C4-2B (cell line): Measurements from ENCODE around the gene NHP2.

ENCODE experiments used
- H3K27ac ChIP-seq: fragments of 450-650 bp; 2 replicates; pipeline ENCODE4 v1.5.1; 2017
- CTCF ChIP-seq: fragments of 450-650 bp; conservative IDR thresholded peaks from 2 replicates; pipeline ENCODE4 v1.5.1; 2017; ENCODE audit warnings: mild to moderate bottlenecking
- ZFX ChIP-seq: fragments of 450-650 bp; IDR thresholded peaks from 2 replicates; pipeline ENCODE4 v1.6.1; 2017

NHP2 gene

GRCh38 chr5:178150977-178151734 lies 2.5 kb downstream of the NHP2 start:
- TF ChIP-seq ZFX (no peak), CTCF (no peak)
- H3K27ac ChIP-seq, result no peak overlapping the region

GRCh38 chr5:178149199-178149932 lies 4.3 kb downstream of the NHP2 start:
- no peak for TF ChIP-seq CTCF
- TF ChIP-seq ZFX, result no peak
- H3K27ac ChIP-seq, result no peak overlapping the region

- no peak overlapping the region for H3K27ac ChIP-seq
Measured at GRCh38 chr5:178147406-178147805, 6.3 kb downstream of the NHP2 start.

GRCh38 chr5:178145965-178146820 lies 7.5 kb downstream of the NHP2 start:
- TF ChIP-seq CTCF, result peak; percentile 93
- TF ChIP-seq ZFX, result no peak
- H3K27ac ChIP-seq, result no peak overlapping the region

More at GRCh38 chr5:178147406-178147805, 6.3 kb downstream of the NHP2 start:
- TF ChIP-seq CTCF (no peak), ZFX (no peak)

- no peak overlapping the region for H3K27ac ChIP-seq
- TF ChIP-seq CTCF, result no peak
- no peak for TF ChIP-seq ZFX
Measured at GRCh38 chr5:178143901-178144300, 9.8 kb downstream of the NHP2 start.

GRCh38 chr5:178143246-178143645 lies 10.4 kb downstream of the NHP2 start:
- no peak for TF ChIP-seq ZFX
- TF ChIP-seq CTCF, result no peak
- H3K27ac ChIP-seq, result no peak overlapping the region

GRCh38 chr5:178142642-178143041 lies 11.0 kb downstream of the NHP2 start:
- TF ChIP-seq CTCF, result no peak
- no peak for TF ChIP-seq ZFX
- H3K27ac ChIP-seq, result no peak overlapping the region
